Ureter (tissue), 1 donor: Measurements from ENCODE around the gene RAD51B. TPM values are rescaled to one million over a fixed set of nuclear protein-coding genes. Genes with fewer than 3 reads are reported as not detected.
"Not testable (repeated sequence)": the region's sequence is repeated elsewhere in the genome, so short reads cannot be mapped to it uniquely, and the experiment has no call there.

Experiments used
- DNase-seq: peaks from one replicate; pipeline ENCODE4 v3.0.0-alpha.2; 2020; ENCODE audit warnings: low spot score
- total RNA-seq: library from RNA; stranded (reverse); gene quantifications from one replicate; pipeline ENCODE4 v1.2.4, GENCODE V29; 2023
- donor health status: DM: yes; HTN: yes; CAD: no.

The RAD51B gene
- total RNA-seq, 1 donor from 2014 or later = 36.6 TPM

- DNase-seq = no peak
Measured at GRCh38 chr14:68250927-68251768, 431.6 kb downstream of the RAD51B start.

DNA sequence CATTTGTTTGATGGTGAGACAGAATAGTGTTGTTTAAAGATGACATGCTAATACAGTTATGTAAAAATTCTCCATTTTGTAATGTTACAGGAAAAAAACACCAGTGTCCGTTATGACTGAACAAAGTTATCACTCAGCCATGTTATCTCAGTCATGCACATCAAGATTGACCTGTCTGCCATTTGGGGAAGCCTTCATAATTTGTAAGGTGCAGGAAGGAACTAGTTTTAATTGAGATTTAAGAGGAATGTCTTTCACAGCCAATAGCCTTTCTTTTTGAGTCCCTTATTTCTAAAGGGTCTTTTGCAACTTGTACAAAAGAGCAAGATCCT is 432.2 kb downstream of the RAD51B start:
- DNase-seq = no peak

DNA sequence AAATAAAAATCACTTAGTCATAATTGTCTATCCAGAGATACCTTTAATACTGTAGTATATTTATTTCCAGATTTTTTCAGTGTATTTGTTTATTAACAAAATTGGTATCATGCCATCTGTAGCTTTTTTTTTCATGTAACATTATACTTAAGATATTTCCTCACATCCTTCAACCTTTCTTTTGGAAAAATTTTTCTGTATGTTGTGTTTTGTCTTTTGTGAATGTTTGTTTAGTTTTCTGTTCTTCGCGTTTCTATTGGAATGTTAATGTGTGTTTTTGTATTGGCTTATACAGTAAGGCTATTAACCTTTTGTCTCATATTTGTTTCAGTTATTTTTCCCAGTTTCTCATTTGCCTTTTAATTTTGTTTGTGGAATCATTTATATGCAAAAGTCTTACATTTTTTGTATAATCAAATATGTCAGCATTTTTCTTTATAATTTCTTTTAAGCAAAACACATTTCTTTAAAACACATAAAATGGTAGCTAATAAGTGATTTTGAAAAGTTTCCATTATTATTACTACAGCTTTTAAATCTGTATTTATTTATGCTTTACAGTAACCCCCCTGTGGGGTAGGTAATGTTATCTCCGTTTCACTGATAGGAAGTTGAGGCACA is 433.7 kb downstream of the RAD51B start:
- no peak for DNase-seq

GRCh38 chr14:68253878-68254528 is 434.4 kb downstream of the RAD51B start:
- DNase-seq = no peak

GRCh38 chr14:68254669-68255527 is 435.3 kb downstream of the RAD51B start:
- no peak for DNase-seq

DNA sequence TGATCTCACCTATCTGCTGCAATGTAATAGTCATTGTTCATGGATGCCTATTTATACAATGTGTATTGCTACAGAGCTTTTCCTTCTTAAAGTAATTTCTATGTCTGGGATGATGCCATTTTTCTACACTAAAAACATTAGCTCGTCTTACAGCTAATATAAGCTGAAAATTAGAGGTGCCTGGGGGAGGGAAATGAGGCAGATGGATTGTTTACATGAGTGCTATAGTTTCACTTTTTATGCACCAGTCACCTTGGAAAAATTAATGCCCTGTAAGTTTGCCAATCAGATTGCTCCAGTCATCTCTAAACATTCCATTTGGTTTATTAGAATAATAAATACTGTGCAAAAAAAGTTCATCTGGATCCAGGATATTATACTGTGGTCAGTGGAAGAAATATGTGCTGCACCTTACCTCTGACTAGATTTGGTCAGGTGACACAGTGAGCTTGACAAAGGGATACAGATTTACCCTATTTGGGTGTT is 436.2 kb downstream of the RAD51B start:
- DNase-seq = no peak

DNA sequence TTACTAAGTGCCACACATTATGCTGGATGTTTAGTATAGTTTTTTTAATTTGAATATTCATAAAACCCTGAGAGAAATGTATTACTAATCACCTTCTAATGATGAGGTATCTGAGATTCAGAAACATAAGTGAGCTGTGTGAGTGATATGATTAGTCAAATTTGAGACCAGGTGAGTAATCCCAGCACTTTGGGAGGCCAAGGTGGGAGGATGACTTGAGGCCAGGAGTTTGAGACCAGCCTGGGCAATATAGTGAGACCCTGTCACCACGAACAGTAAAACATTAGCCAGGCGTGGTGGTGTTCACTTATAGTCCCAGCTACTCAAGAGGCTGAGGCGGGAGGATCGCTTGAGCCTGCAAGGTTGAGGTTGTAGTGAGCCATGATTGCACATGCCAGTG is 438.4 kb downstream of the RAD51B start:
- no peak for DNase-seq

DNA sequence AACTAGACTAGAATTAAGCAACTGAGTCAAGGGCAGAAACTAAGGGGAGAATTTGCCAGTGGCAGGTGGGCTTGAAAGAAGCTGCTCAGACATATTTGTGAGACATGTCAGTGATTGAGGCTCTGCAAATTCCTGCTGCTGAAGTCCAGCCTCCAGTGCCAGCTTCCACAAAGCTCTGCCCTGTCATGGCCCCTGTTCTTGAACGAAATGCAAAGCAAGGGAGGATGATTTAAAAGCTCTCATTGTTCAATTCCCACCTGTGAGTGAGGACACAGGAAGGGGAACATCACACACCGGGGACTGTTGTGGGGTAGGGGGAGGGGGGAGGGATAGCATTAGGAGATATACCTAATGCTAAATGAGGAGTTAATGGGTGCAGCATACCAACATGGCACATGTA is 439.4 kb downstream of the RAD51B start:
- DNase-seq = not testable (repeated sequence)

DNA sequence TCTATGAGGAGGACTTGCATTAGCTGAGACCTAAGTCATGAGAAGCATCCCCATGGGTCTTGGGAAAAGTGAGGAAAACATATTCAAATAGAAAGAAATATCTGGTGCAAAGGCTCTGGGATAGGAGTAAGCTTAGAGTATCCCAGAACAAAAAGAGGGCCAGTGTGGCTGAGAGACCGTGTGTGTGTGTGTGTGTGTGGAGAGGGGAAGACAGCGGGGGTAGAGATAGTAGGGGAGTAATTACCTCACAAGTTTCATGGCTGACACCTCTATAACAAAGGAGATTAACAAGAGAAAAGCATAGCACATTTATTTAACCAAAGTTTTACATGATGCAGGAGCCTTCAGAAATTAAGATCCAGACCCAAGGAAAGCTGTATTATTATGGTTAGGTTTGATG is 440.5 kb downstream of the RAD51B start:
- DNase-seq = no peak

- no peak for DNase-seq
Measured at GRCh38 chr14:68261092-68261842, 441.7 kb downstream of the RAD51B start.

- DNase-seq = no peak
Measured at GRCh38 chr14:68262567-68262966, 443.0 kb downstream of the RAD51B start.

DNA sequence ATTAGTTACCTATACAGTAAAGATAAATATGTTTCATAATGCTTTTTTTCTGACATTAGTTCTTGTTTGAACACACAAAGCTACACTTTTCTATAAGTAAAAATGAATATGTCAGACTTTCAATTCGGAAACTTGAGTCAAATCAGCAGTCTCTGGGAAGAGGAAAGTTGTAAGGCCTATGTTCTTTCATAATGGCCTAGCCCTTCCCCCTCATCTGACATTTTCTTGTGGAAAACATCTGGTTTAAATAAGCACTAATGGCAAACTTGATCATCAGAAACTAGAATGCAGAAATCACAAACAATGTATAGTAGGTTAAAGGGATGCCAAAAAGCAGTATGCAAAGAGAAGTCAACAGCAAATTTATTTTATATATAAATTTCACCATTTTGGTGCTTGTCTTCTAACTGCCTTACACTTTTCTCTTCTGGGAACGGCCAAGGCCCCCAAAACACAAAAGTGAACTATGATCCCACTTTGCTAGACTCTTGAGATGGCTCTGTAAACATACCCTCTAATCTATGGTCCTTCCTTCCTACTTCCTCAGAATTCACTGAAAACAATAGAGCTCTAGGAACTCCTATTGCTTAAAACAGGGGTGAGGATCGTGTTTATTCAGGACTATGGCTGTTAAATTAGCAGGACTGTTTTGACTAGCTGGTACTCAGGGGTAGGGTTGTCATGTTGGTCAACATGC is 444.1 kb downstream of the RAD51B start:
- DNase-seq = no peak

DNA sequence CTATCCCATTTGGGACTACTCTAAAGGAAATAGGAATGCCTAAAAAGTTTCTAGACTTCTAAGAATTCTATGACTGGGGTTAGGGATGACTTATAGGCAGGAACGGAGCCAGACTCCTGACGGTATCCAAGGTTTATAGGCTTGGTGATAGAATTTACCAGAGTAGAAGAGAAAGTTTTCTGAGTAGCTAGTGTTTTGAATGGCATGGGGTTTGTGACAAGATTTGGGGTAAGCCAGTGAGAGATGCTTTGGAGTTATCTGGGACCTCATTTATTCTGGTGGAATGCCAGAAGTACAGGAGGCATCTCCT is 444.6 kb downstream of the RAD51B start:
- no peak for DNase-seq

GRCh38 chr14:68266998-68267397 is 447.4 kb downstream of the RAD51B start:
- DNase-seq = no peak

GRCh38 chr14:68268197-68268596 is 448.6 kb downstream of the RAD51B start:
- no peak for DNase-seq

DNA sequence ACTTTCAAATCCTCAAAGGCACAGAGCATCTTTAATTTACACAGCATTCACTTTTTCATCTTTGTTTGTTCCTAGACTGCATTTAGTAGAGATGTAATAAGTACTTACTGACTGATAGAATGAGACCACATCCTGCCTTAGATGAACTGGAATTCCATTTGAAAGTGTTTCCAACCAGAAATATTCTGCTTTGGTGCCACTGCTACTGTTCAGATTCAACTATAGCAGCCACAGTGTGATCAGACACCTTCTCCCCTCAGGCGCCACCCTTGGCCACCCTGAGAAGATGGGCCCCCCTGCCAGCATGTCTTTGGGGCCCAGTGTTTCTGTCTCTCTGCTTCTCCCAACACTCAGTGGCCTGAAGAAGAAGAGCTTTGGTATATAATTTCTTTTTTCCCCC is 449.1 kb downstream of the RAD51B start:
- no peak for DNase-seq

- no peak for DNase-seq
Measured at GRCh38 chr14:68269136-68269927, 449.8 kb downstream of the RAD51B start.

- no peak for DNase-seq
Measured at GRCh38 chr14:68270342-68270741, 450.8 kb downstream of the RAD51B start.

DNA sequence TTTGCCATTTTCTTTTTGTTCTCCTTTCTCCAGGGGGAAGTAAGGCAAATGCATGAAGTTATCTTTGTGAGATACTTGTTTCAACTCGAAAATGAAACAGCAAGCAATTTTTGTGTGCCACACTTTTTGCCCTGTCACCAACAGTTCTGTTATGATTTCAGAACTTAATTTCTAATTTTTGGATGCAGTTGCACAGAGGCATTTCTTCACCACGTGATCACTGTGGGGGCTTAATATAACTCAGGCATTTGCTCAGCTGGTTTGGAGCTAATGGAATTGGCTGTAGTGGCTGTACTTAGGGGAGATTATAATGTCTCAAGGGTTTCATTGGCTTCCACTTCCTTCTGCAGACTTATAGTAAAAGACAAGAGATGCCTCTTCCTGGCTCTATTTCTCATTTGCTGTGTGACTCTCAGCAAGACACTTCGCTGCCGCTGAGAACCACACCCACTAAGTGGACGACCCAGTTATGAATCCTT is 452.4 kb downstream of the RAD51B start:
- no peak for DNase-seq

DNA sequence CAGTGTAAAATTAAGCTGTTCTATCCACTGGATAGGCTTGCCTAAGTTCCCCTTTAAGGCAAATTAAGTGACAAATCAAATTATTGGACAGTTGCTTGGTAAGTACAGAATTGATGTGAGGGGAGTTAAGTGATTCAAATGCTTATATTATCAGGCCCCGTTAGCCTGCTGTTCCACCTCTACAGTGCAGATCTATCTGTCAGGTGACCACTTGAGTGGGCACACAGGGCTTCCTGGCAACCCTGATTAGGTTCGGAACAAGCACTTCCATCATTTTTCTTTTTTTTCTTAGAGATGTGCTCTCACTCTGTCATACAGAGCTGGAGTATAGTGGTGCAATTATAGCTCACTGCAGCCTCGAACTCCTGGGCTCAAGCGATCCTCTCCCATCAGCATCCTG is 453.8 kb downstream of the RAD51B start:
- no peak for DNase-seq
